PFSK-1 (cell line): ENCODE data around the gene C3orf38.

Experiments
- FOXP2 ChIP-seq: optimal IDR thresholded peaks from 2 replicates; pipeline ENCODE3; 2011; ENCODE audit warnings: borderline replicate concordance, control low read depth, inconsistent platforms; ENCODE audit not compliant: insufficient read depth; ENCODE audit errors: extremely low read length, extremely low read depth
- POLR2AphosphoS5 ChIP-seq: IDR thresholded peaks from 2 replicates; pipeline ENCODE4 v1.6.1; 2012; ENCODE audit warnings: low read depth, mild to moderate bottlenecking, control low read depth, low read length, moderate library complexity
- SIN3A ChIP-seq: IDR thresholded peaks from 2 replicates; pipeline ENCODE4 v1.6.1; 2012; ENCODE audit warnings: mild to moderate bottlenecking, low read length, moderate library complexity, borderline replicate concordance; ENCODE audit not compliant: insufficient read depth
- TAF1 ChIP-seq: IDR thresholded peaks from 2 replicates; pipeline ENCODE4 v1.6.1; 2012; ENCODE audit warnings: low read length, control low read depth, borderline replicate concordance; ENCODE audit not compliant: insufficient read depth
- TF ChIP-seq, protein P1 (sequence below), 2 experiments: IDR thresholded peaks; 2 replicates each; pipeline versions ENCODE4 v1.6.1 to v1.8.0; 2011 to 2012; ENCODE audit warnings: low read depth in 2 of 2, low read length in 2 of 2, control low read depth in 1 of 2, inconsistent platforms in 1 of 2, mild to moderate bottlenecking in 1 of 2, moderate library complexity in 1 of 2; ENCODE audit not compliant: insufficient read depth in 1 of 2

Gene C3orf38

GRCh38 chr3:88167704-88168103 lies 17.9 kb downstream of the C3orf38 start:
- TF ChIP-seq, protein P1, sequence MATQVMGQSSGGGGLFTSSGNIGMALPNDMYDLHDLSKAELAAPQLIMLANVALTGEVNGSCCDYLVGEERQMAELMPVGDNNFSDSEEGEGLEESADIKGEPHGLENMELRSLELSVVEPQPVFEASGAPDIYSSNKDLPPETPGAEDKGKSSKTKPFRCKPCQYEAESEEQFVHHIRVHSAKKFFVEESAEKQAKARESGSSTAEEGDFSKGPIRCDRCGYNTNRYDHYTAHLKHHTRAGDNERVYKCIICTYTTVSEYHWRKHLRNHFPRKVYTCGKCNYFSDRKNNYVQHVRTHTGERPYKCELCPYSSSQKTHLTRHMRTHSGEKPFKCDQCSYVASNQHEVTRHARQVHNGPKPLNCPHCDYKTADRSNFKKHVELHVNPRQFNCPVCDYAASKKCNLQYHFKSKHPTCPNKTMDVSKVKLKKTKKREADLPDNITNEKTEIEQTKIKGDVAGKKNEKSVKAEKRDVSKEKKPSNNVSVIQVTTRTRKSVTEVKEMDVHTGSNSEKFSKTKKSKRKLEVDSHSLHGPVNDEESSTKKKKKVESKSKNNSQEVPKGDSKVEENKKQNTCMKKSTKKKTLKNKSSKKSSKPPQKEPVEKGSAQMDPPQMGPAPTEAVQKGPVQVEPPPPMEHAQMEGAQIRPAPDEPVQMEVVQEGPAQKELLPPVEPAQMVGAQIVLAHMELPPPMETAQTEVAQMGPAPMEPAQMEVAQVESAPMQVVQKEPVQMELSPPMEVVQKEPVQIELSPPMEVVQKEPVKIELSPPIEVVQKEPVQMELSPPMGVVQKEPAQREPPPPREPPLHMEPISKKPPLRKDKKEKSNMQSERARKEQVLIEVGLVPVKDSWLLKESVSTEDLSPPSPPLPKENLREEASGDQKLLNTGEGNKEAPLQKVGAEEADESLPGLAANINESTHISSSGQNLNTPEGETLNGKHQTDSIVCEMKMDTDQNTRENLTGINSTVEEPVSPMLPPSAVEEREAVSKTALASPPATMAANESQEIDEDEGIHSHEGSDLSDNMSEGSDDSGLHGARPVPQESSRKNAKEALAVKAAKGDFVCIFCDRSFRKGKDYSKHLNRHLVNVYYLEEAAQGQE (IDR thresholded peaks at IDR 0.05; ENCODE audit: insufficient read depth in 1 of 2, low read depth in 2 of 2, low read length in 2 of 2) = no peak
- TF ChIP-seq POLR2AphosphoS5 (no peak), SIN3A (no peak), FOXP2 (no peak), TAF1 (no peak)

DNA sequence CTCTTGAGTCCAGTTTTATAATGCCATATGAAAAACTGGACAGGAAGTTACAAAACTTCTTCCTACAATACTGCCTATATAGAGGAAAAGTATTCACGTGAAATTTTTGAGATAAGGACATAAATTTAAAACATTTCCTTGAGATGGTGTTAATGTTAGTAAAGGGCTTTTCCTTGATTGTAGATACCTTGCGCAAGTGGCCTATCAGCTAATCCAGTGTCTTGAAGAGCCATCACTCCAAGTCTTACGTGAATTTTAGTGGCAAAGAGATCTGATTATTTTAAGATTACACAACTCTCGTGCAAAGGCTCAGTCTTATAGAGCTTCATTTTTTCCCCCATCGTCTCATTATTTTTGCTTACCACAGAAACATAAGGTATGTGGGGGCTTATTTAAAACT lies 18.4 kb downstream of the C3orf38 start:
- TF ChIP-seq SIN3A = no peak
- no peak for TF ChIP-seq POLR2AphosphoS5
- TF ChIP-seq, protein P1 (IDR thresholded peaks at IDR 0.05; ENCODE audit: insufficient read depth in 1 of 2, low read depth in 2 of 2, low read length in 2 of 2) = no peak
- TF ChIP-seq FOXP2 = no peak
- TF ChIP-seq TAF1 = no peak

- TF ChIP-seq POLR2AphosphoS5 = no peak
- TF ChIP-seq SIN3A = no peak
- TF ChIP-seq, protein P1 (IDR thresholded peaks at IDR 0.05; ENCODE audit: insufficient read depth in 1 of 2, low read depth in 2 of 2, low read length in 2 of 2) = no peak
- TF ChIP-seq TAF1 = no peak
- TF ChIP-seq FOXP2 = no peak
Measured at GRCh38 chr3:88180398-88180999, 30.7 kb downstream of the C3orf38 start.

DNA sequence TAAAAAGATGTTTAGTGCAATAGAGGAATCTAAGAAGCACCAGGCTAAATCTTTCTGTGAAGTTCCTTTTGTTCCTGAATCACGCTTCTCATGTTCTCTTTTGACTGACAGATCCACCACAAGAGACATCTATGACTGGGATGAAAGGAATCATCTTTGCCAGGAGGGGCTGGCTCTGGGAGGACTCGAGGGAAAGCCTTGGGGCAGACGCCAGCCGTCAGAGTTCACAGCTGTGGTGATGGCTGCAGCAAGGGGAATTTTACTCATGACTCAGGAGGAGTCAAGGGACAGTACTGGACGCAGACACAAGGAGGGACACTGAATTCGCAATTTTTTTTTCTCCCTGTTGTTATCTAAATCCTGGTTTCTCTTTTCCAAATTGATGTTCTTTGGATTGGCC lies 38.7 kb downstream of the C3orf38 start:
- TF ChIP-seq SIN3A (no peak), POLR2AphosphoS5 (no peak), FOXP2 (no peak), TAF1 (no peak)
- TF ChIP-seq, protein P1 (IDR thresholded peaks at IDR 0.05; ENCODE audit: insufficient read depth in 1 of 2, low read depth in 2 of 2, low read length in 2 of 2) = no peak
